Progenitor cell of endocrine pancreas (in vitro differentiated cells): ENCODE data around the gene IGSF6. TPM values are rescaled to one million over a fixed set of nuclear protein-coding genes. Genes with fewer than 3 reads are reported as not detected.

Experiments
- DNase-seq: peaks from one replicate; pipeline ENCODE4 v3.0.0; 2021; ENCODE audit warnings: low spot score; ENCODE audit not compliant: unreplicated experiment
- H3K27ac Mint-ChIP-seq: 2 replicates; pipeline ENCODE4 v1.8.0; 2021; ENCODE audit warnings: mild to moderate bottlenecking, moderate library complexity, mixed read lengths
- H3K27me3 Mint-ChIP-seq: 2 replicates; pipeline ENCODE4 v1.8.0; 2021; ENCODE audit warnings: mixed read lengths
- H3K36me3 Mint-ChIP-seq: 2 replicates; pipeline ENCODE4 v1.8.0; 2022; ENCODE audit warnings: mixed read lengths; ENCODE audit not compliant: insufficient read depth
- H3K4me1 Mint-ChIP-seq: 2 replicates; pipeline ENCODE4 v1.8.0; 2021; ENCODE audit warnings: low read depth, mixed read lengths
- H3K4me3 Mint-ChIP-seq: 2 replicates; pipeline ENCODE4 v1.8.0; 2021; ENCODE audit warnings: low read depth, mild to moderate bottlenecking, moderate library complexity, mixed read lengths
- H3K9me3 Mint-ChIP-seq: 2 replicates; pipeline ENCODE4 v1.8.0; 2021; ENCODE audit warnings: low read depth, mixed read lengths
- total RNA-seq: library from RNA; stranded (reverse); gene quantifications from 2 replicates; pipeline ENCODE4 v1.2.1, GENCODE V29; 2021
- TF ChIP-seq, protein P1 (sequence below): fragments of 200-600 bp; sonication (generic); IDR thresholded peaks from one replicate; pipeline ENCODE4 v1.5.0; 2021; ENCODE audit warnings: antibody characterized with exemption, mild to moderate bottlenecking; ENCODE audit not compliant: unreplicated experiment

IGSF6 gene
- total RNA-seq, 1 donor from 2014 or later = not detected

GRCh38 chr16:21614896-21615295 lies 37.5 kb downstream of the IGSF6 start:
- Mint-ChIP-seq H3K27me3 (no peaks in the 10 kb centered on the region), H3K9me3 (no peaks in the 10 kb centered on the region), H3K4me1 (peaks cover 26% of the 10 kb centered on the region), H3K36me3 (peaks cover 6% of the 10 kb centered on the region), H3K27ac (no peak overlapping the region), H3K4me3 (no peak overlapping the region)
- TF ChIP-seq, protein P1, sequence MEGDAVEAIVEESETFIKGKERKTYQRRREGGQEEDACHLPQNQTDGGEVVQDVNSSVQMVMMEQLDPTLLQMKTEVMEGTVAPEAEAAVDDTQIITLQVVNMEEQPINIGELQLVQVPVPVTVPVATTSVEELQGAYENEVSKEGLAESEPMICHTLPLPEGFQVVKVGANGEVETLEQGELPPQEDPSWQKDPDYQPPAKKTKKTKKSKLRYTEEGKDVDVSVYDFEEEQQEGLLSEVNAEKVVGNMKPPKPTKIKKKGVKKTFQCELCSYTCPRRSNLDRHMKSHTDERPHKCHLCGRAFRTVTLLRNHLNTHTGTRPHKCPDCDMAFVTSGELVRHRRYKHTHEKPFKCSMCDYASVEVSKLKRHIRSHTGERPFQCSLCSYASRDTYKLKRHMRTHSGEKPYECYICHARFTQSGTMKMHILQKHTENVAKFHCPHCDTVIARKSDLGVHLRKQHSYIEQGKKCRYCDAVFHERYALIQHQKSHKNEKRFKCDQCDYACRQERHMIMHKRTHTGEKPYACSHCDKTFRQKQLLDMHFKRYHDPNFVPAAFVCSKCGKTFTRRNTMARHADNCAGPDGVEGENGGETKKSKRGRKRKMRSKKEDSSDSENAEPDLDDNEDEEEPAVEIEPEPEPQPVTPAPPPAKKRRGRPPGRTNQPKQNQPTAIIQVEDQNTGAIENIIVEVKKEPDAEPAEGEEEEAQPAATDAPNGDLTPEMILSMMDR = peak; percentile 29
- DNase-seq = no peak

- no peaks in the 10 kb centered on the region for H3K27me3 Mint-ChIP-seq
- no peak for DNase-seq
- peaks cover 6% of the 10 kb centered on the region for H3K36me3 Mint-ChIP-seq
- H3K27ac Mint-ChIP-seq = no peak overlapping the region
- no peaks in the 10 kb centered on the region for H3K9me3 Mint-ChIP-seq
- H3K4me1 Mint-ChIP-seq = peaks cover 26% of the 10 kb centered on the region
- TF ChIP-seq, protein P1 = no peak
- H3K4me3 Mint-ChIP-seq = no peak overlapping the region
These were observed 38.6 kb downstream of the IGSF6 start for GRCh38 chr16:21613781-21614180.

DNA sequence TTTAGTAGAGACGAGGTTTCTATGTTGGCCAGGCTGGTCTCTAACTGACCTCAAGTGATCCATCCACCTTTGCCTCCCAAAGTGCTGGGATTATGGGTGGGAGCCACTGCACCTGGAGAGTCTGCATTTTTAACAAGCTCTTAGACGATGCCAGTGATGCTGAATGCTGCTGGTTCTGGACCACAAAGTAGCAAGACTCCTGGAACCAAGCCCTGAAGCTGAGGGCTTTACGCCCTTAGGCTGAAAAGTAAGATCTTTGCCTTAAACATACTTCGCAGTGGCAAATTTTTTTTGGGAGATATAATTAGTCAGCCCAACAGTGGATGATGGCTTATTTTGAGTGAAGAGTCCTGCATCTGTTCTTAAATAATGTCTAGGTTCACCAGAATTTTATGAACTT lies 39.0 kb downstream of the IGSF6 start:
- Mint-ChIP-seq H3K4me3 (no peak overlapping the region), H3K27ac (no peak overlapping the region), H3K36me3 (peaks cover 6% of the 10 kb centered on the region), H3K9me3 (no peaks in the 10 kb centered on the region), H3K4me1 (peaks cover 30% of the 10 kb centered on the region), H3K27me3 (no peaks in the 10 kb centered on the region)
- TF ChIP-seq, protein P1 = no peak
- DNase-seq = no peak

DNA sequence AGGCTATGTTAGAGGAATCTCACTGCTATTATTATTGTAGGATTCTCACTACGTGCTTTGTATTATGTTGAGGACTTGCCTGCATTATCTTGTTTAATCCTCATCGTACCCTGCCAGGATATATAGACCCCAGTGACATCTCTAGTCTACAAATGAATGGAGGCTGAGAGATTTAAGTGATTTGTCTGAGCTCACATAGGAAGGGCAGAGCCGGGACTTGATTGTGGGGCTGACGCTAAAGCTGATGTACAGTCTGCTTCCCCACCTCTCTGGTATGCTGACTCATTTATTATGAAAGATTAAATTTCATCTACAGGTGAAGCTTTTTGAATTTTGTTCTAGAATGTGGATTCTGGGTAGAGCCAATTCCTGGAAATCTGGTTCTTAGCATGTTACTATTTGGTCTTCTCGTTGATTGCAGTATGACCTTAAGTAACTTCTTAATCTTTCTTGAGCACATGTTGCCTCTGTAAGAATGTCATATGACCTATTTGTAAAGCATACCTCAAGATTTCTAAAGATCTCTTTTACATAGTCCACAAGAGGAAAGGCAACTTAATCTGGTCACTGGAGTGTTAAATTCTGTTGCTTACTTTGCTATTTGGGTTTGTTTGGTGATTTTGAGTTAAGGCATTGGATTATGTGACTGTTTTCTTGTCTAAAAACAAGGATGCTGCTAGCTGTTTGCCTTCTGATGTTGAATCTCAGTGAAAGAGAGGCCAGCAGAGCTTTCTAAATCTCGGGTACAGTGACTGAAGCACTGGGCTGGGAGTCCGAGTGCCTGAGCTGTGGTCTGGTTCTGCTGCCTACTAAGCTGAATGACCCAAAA lies 40.6 kb downstream of the IGSF6 start:
- Mint-ChIP-seq H3K4me1 (peaks cover 34% of the 10 kb centered on the region), H3K4me3 (no peak overlapping the region), H3K27ac (peak overlapping the region; percentile 73), H3K27me3 (no peaks in the 10 kb centered on the region), H3K9me3 (no peaks in the 10 kb centered on the region), H3K36me3 (peaks cover 6% of the 10 kb centered on the region)
- DNase-seq = no peak
- TF ChIP-seq, protein P1 = no peak

DNA sequence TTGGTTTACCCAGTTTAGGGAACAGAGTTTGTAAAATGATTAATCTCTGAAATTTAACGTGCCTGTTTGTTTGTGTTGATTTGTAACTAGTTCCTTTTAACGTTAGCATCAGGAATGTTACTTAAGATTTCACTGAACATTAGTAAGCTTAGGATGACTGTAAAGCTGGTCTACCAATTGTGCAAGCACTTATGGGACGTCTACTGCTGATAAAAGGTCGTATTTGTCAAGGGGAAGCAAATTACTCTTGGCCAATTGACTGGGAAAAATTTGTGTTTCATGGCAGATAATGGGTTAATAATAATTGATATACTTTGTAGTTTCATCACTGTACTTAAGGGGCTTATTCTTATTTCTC lies 41.2 kb downstream of the IGSF6 start:
- H3K4me3 Mint-ChIP-seq = no peak overlapping the region
- no peak for DNase-seq
- peaks cover 4% of the 10 kb centered on the region for H3K36me3 Mint-ChIP-seq
- H3K27ac Mint-ChIP-seq = peak overlapping the region; percentile 42
- TF ChIP-seq, protein P1 = no peak
- H3K9me3 Mint-ChIP-seq = no peaks in the 10 kb centered on the region
- peaks cover 34% of the 10 kb centered on the region for H3K4me1 Mint-ChIP-seq
- H3K27me3 Mint-ChIP-seq = no peaks in the 10 kb centered on the region
